HepG2 (cell line): Measurements from ENCODE around the gene FZD7. TPM values are rescaled to one million over a fixed set of nuclear protein-coding genes. Genes with fewer than 3 reads are reported as not detected.
A peak's percentile ranks its signal among the peaks of the same experiment; 100 is the strongest.

Experiments used
- ATAC-seq: fragments of 200-7000 bp; cut with Tn5 transposase; 3 replicates; pipeline ENCODE4 v1.9.1; 2020; ENCODE audit warnings: mild to moderate bottlenecking, moderate library complexity
- BruUV-seq: library from RNA; stranded (reverse); fragments of 400-500 nt; replicated peaks from 2 replicates; lab custom pipeline; 2021; lab: Mats Ljungman, UMichigan
- CTCF ChIA-PET: fragments of 300-600 bp; formaldehyde crosslinking; extraction: SDS; loops from one replicate; lab custom pipeline; 2021; ENCODE audit warnings: low total read pairs, inconsistent platforms, low intra/inter-chr PET ratio; lab: Yijun Ruan, JAX
- POLR2A ChIA-PET: fragments of 350-600 bp; sonication (Branson Sonifier 250); formaldehyde crosslinking; loops from one replicate; lab custom pipeline; 2020; ENCODE audit warnings: antibody characterized with exemption, inconsistent platforms; lab: Yijun Ruan, JAX
- DNase-seq: peaks from one replicate; pipeline ENCODE4 v3.0.0-alpha.2; 2015; ENCODE audit warnings: low spot score
- FAIRE-seq: peaks from 3 replicates; lab custom pipeline; 2011; peaks lifted over from hg19 to GRCh38; lab: Jason Lieb, UNC
- H2AFZ ChIP-seq: one replicate; pipeline ENCODE4 v1.6.1; 2011; ENCODE audit warnings: low read length, inconsistent platforms
- H3K27ac ChIP-seq: fragments of 300-600 bp; 3 replicates; pipeline ENCODE4 v1.8.0; 2011; ENCODE audit warnings: mixed run types, mild to moderate bottlenecking, mixed read lengths, low read length, inconsistent platforms; ENCODE audit not compliant: insufficient read depth; ENCODE audit errors: extremely low read length
- H3K27me3 ChIP-seq, 2 experiments: fragments of 200-600 bp in 1 of 2; 2 replicates in 1 of 2; 3 replicates in 1 of 2; pipeline versions ENCODE4 v1.6.0 to v1.8.0; 2011; ENCODE audit warnings: low read length in 2 of 2, mild to moderate bottlenecking in 2 of 2, moderate library complexity in 2 of 2, inconsistent platforms in 1 of 2; ENCODE audit not compliant: insufficient read depth in 2 of 2, control insufficient read depth in 1 of 2
- H3K36me3 ChIP-seq, 2 experiments: fragments of 200-600 bp in 1 of 2; replicated peaks in 1 of 2; 2 replicates in 1 of 2; 3 replicates in 1 of 2; pipeline versions ENCODE4 v1.5.1 to v1.8.0; 2011; ENCODE audit warnings: low read length in 2 of 2, inconsistent platforms in 1 of 2; ENCODE audit not compliant: insufficient read depth in 2 of 2, control insufficient read depth in 1 of 2
- H3K4me1 ChIP-seq: 2 replicates; pipeline ENCODE4 v1.5.1; 2012; ENCODE audit warnings: low read length, inconsistent platforms; ENCODE audit not compliant: insufficient read depth
- H3K4me2 ChIP-seq: 2 replicates; pipeline ENCODE4 v1.6.0; 2011; ENCODE audit warnings: low read depth, low read length, inconsistent platforms
- H3K4me3 ChIP-seq, 3 experiments: fragments of 200-600 bp in 1 of 3; sonication (generic), shearing (Covaris generic) in 1 of 3; replicated peaks in 1 of 3; 2 replicates each; pipeline ENCODE4 v1.5.1; 2011 to 2016; ENCODE audit warnings: low read length in 3 of 3, inconsistent platforms in 2 of 3, low read depth in 2 of 3, mild to moderate bottlenecking in 2 of 3, control low read depth in 1 of 3, mixed read lengths in 1 of 3; ENCODE audit not compliant: insufficient read depth in 1 of 3
- H3K79me2 ChIP-seq: one replicate; pipeline ENCODE4 v1.6.1; 2011; ENCODE audit warnings: low read length, inconsistent platforms; ENCODE audit not compliant: insufficient read depth
- H3K9ac ChIP-seq: 2 replicates; pipeline ENCODE4 v1.6.0; 2011; ENCODE audit warnings: mild to moderate bottlenecking, low read depth, low read length, inconsistent platforms; ENCODE audit not compliant: insufficient read depth
- H3K9me3 ChIP-seq: 2 replicates; pipeline ENCODE4 v1.5.1; 2012; ENCODE audit warnings: mild to moderate bottlenecking, low read length
- H4K20me1 ChIP-seq: 2 replicates; pipeline ENCODE4 v1.6.0; 2011; ENCODE audit warnings: inconsistent platforms, mild to moderate bottlenecking, low read length, moderate library complexity; ENCODE audit not compliant: insufficient read depth
- REL ChIP-seq: sonication (generic); formaldehyde crosslinking; conservative IDR thresholded peaks from 2 replicates; pipeline ENCODE4 v1.8.0; 2022; ENCODE audit warnings: mild to moderate bottlenecking, missing genetic modification reagents, moderate library complexity
- TBL1XR1 ChIP-seq: fragments of 150-350 bp; IDR thresholded peaks from 2 replicates; pipeline ENCODE4 v1.6.1; 2014; ENCODE audit warnings: borderline replicate concordance, low read length; ENCODE audit not compliant: partially characterized antibody
- ZNF530 ChIP-seq: sonication (generic); formaldehyde crosslinking; IDR thresholded peaks from 2 replicates; pipeline ENCODE4 v1.5.0; 2020; ENCODE audit warnings: low read depth, mild to moderate bottlenecking, missing genetic modification reagents
- ZNF549 ChIP-seq: sonication (generic); formaldehyde crosslinking; IDR thresholded peaks from 2 replicates; pipeline ENCODE4 v1.5.0; 2020; ENCODE audit warnings: missing genetic modification reagents
- ZNF616 ChIP-seq: sonication (generic); formaldehyde crosslinking; IDR thresholded peaks from 2 replicates; pipeline ENCODE4 v1.5.0; 2020; ENCODE audit warnings: low read depth, mild to moderate bottlenecking, missing genetic modification reagents
- ZNF720 ChIP-seq: sonication (generic); formaldehyde crosslinking; IDR thresholded peaks from 2 replicates; pipeline ENCODE4 v1.4.0; 2020; ENCODE audit warnings: missing genetic modification reagents
- WGBS: methylation state at CpG from one replicate; pipeline ENCODE4 v1.1.6; 2017; ENCODE audit warnings: low lambda C conversion rate; 5-methylcytosine and 5-hydroxymethylcytosine counted together
- in situ Hi-C: cut with HindIII; loops from 2 replicates; pipeline ENCODE4 v1.10.0; 2017; ENCODE audit warnings: low pct_unique_long_range_greater_than_20kb; ENCODE audit not compliant: extremely low pct_ligation_motif_present
- intact Hi-C: fragments of 100-400 bp; cut with micrococcal nuclease; formaldehyde crosslinking; loops from one replicate; pipeline ENCODE4 v1.10.0; 2022; ENCODE audit not compliant: unreplicated experiment
- polyA plus RNA-seq, 8 experiments: library from polyadenylated mRNA; depleted of rRNA in 3 of 8; stranded (reverse) in 7 of 8; unstranded in 1 of 8; fragments of >200 nt; fragmentation: Illumina TruSeq in 4 of 8; extraction: Trizol in 4 of 8; gene quantifications; 2 replicates each; pipeline versions ENCODE4 v1.2.1 to v1.2.3, GENCODE V29; 2011 to 2016; ENCODE audit warnings: low read depth in 4 of 8, missing spikeins in 1 of 8, mixed read lengths in 1 of 8; ENCODE audit not compliant: insufficient read depth in 1 of 8
- total RNA-seq, 5 experiments: library from RNA; depleted of rRNA; stranded (reverse); fragments of >200 nt; fragmentation: Illumina TruSeq; extraction: Trizol; gene quantifications; 2 replicates each; pipeline ENCODE4 v1.2.3, GENCODE V29; 2016; ENCODE audit warnings: low read depth in 1 of 5
- TF ChIP-seq, protein P1 (sequence below): sonication (generic); formaldehyde crosslinking; IDR thresholded peaks from 2 replicates; pipeline ENCODE4 v1.4.0; 2020; ENCODE audit warnings: mild to moderate bottlenecking, missing genetic modification reagents
- TF ChIP-seq, protein P2 (sequence below): sonication (generic); formaldehyde crosslinking; IDR thresholded peaks from 2 replicates; pipeline ENCODE4 v1.4.0; 2020; ENCODE audit warnings: missing genetic modification reagents
- TF ChIP-seq, protein P3 (sequence below): sonication (generic); formaldehyde crosslinking; IDR thresholded peaks from 2 replicates; pipeline ENCODE4 v1.4.0; 2020; ENCODE audit warnings: missing genetic modification reagents, borderline replicate concordance
- TF ChIP-seq, protein P4 (sequence below): sonication (generic); formaldehyde crosslinking; IDR thresholded peaks from 2 replicates; pipeline ENCODE4 v1.8.0; 2022; ENCODE audit warnings: missing genetic modification reagents, mild to moderate bottlenecking, borderline replicate concordance
- TF ChIP-seq, protein P5 (sequence below): IDR thresholded peaks from 2 replicates; pipeline ENCODE4 v1.6.1; 2016; ENCODE audit warnings: missing biosample characterization, missing genetic modification reagents, low read depth

Gene FZD7
- total and polyA plus RNA-seq, 2 of the 13 experiments (the other 11 are each of a cell fraction or from before 2014, with no cell fraction given): 0.13 to 0.38 TPM

DNA sequence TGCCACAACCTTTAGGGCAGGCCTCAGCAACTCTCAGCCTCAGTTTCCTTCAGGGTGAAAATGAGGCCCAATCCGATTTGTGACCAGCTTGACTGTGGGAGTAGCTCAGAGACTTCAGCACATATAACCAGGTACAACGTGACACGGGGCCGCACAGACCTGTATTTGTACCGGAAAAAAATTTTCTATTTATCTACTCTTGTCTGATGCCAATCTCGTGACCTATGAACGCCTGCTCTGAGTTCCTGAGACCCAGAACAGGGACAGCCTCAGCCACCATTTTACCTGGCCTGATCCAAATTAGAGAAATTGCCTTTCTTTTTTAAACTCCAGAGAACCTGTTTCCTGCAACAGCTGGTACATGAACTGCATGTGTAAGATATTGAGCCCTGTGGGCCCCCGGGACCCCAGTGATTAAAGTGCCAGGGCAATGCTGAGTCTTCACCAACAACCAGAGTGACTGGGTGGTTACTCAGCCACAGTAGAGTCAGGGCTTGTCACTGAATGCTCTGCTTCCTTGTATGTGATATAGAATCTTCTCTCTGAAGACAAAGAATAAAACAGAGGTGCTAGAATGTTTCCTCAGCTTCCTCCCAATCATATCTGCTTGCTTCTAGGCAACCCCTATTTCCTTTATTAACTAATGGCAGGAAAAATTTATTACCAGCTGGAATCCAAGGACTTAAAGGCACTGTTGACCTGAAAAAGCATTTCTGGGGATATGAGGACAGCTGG lies 47.8 kb upstream of the FZD7 start:
- POLR2A ChIA-PET: no interaction called here
- peak; percentile 73 for ATAC-seq
- TF ChIP-seq, protein P1, sequence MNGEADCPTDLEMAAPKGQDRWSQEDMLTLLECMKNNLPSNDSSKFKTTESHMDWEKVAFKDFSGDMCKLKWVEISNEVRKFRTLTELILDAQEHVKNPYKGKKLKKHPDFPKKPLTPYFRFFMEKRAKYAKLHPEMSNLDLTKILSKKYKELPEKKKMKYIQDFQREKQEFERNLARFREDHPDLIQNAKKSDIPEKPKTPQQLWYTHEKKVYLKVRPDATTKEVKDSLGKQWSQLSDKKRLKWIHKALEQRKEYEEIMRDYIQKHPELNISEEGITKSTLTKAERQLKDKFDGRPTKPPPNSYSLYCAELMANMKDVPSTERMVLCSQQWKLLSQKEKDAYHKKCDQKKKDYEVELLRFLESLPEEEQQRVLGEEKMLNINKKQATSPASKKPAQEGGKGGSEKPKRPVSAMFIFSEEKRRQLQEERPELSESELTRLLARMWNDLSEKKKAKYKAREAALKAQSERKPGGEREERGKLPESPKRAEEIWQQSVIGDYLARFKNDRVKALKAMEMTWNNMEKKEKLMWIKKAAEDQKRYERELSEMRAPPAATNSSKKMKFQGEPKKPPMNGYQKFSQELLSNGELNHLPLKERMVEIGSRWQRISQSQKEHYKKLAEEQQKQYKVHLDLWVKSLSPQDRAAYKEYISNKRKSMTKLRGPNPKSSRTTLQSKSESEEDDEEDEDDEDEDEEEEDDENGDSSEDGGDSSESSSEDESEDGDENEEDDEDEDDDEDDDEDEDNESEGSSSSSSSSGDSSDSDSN (CRISPR knock-in tag): 0 out of 2 replicates have a peak, but pooled peaks have one; percentile 6
- TF ChIP-seq, protein P2, sequence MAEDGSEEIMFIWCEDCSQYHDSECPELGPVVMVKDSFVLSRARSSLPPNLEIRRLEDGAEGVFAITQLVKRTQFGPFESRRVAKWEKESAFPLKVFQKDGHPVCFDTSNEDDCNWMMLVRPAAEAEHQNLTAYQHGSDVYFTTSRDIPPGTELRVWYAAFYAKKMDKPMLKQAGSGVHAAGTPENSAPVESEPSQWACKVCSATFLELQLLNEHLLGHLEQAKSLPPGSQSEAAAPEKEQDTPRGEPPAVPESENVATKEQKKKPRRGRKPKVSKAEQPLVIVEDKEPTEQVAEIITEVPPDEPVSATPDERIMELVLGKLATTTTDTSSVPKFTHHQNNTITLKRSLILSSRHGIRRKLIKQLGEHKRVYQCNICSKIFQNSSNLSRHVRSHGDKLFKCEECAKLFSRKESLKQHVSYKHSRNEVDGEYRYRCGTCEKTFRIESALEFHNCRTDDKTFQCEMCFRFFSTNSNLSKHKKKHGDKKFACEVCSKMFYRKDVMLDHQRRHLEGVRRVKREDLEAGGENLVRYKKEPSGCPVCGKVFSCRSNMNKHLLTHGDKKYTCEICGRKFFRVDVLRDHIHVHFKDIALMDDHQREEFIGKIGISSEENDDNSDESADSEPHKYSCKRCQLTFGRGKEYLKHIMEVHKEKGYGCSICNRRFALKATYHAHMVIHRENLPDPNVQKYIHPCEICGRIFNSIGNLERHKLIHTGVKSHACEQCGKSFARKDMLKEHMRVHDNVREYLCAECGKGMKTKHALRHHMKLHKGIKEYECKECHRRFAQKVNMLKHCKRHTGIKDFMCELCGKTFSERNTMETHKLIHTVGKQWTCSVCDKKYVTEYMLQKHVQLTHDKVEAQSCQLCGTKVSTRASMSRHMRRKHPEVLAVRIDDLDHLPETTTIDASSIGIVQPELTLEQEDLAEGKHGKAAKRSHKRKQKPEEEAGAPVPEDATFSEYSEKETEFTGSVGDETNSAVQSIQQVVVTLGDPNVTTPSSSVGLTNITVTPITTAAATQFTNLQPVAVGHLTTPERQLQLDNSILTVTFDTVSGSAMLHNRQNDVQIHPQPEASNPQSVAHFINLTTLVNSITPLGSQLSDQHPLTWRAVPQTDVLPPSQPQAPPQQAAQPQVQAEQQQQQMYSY (CRISPR knock-in tag): no peak
- no peak for TF ChIP-seq ZNF530 (CRISPR knock-in tag)
- TF ChIP-seq, protein P3, sequence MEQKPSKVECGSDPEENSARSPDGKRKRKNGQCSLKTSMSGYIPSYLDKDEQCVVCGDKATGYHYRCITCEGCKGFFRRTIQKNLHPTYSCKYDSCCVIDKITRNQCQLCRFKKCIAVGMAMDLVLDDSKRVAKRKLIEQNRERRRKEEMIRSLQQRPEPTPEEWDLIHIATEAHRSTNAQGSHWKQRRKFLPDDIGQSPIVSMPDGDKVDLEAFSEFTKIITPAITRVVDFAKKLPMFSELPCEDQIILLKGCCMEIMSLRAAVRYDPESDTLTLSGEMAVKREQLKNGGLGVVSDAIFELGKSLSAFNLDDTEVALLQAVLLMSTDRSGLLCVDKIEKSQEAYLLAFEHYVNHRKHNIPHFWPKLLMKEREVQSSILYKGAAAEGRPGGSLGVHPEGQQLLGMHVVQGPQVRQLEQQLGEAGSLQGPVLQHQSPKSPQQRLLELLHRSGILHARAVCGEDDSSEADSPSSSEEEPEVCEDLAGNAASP (CRISPR knock-in tag): no peak
- no peak for TF ChIP-seq ZNF616 (CRISPR knock-in tag)
- no peak for TF ChIP-seq TBL1XR1
- TF ChIP-seq ZNF549: no peak
- TF ChIP-seq, protein P4, sequence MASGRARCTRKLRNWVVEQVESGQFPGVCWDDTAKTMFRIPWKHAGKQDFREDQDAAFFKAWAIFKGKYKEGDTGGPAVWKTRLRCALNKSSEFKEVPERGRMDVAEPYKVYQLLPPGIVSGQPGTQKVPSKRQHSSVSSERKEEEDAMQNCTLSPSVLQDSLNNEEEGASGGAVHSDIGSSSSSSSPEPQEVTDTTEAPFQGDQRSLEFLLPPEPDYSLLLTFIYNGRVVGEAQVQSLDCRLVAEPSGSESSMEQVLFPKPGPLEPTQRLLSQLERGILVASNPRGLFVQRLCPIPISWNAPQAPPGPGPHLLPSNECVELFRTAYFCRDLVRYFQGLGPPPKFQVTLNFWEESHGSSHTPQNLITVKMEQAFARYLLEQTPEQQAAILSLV (CRISPR knock-in tag): no peak
- TF ChIP-seq, protein P5, sequence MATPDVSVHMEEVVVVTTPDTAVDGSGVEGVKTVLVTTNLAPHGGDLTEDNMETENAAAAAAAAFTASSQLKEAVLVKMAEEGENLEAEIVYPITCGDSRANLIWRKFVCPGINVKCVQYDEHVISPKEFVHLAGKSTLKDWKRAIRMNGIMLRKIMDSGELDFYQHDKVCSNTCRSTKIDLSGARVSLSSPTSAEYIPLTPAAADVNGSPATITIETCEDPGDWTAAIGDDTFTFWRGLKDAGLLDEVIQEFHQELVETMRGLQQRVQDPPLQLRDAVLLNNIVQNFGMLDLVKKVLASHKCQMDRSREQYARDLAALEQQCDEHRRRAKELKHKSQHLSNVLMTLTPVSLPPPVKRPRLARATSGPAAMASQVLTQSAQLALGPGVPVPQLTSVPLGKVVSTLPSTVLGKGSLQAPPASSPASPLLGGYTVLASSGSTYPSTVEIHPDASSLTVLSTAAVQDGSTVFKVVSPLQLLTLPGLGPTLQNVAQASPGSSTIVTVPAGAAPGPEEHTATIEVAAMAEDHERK (CRISPR knock-in tag): no peak
- no peak for TF ChIP-seq ZNF720 (CRISPR knock-in tag)
- no peak for TF ChIP-seq REL

More for the DNA sequence above, 47.8 kb upstream of the FZD7 start:
- FAIRE-seq: peak; percentile 37
- DNase-seq: peak; percentile 27
- peak overlapping the region; percentile 38 for H2AFZ ChIP-seq
- BruUV-seq: no TSS peak
- CTCF ChIA-PET: no interaction called here
- 0 out of 2 replicates have a peak overlapping the region, but pooled peaks have one; percentile 2 for H3K9ac ChIP-seq
- peak overlapping the region in 1 of 3 experiments; percentile 3; a peak in 1 of 6 replicates for H3K4me3 ChIP-seq
- peak overlapping the region; percentile 49 for H3K4me2 ChIP-seq
- peaks cover 34% of the 10 kb centered on the region for H3K4me1 ChIP-seq
- no peak overlapping the region for H3K27ac ChIP-seq
- H3K9me3 ChIP-seq: no peaks in the 10 kb centered on the region
- WGBS: 10% methylated on average over 8 of the region's 8 CpGs
- no peaks in the 10 kb centered on the region for H3K79me2 ChIP-seq
- H3K36me3 ChIP-seq: no peaks in the 10 kb centered on the region
- H4K20me1 ChIP-seq: no peaks in the 10 kb centered on the region
- intact Hi-C loops (no loop called here), in situ Hi-C loops (no loop called here)
- H3K27me3 ChIP-seq: no peaks in the 10 kb centered on the region
